HG03460 (cell line): Measurements from ENCODE around the gene KLC3.

Experiments
- ATAC-seq: cut with Tn5 transposase; IDR thresholded peaks from one replicate; pipeline ENCODE4 v1.9.1; 2021; ENCODE audit not compliant: unreplicated experiment

KLC3 gene

GRCh38 chr19:45347570-45348366 lies 7.2 kb downstream of the KLC3 start:
- ATAC-seq: no peak

DNA sequence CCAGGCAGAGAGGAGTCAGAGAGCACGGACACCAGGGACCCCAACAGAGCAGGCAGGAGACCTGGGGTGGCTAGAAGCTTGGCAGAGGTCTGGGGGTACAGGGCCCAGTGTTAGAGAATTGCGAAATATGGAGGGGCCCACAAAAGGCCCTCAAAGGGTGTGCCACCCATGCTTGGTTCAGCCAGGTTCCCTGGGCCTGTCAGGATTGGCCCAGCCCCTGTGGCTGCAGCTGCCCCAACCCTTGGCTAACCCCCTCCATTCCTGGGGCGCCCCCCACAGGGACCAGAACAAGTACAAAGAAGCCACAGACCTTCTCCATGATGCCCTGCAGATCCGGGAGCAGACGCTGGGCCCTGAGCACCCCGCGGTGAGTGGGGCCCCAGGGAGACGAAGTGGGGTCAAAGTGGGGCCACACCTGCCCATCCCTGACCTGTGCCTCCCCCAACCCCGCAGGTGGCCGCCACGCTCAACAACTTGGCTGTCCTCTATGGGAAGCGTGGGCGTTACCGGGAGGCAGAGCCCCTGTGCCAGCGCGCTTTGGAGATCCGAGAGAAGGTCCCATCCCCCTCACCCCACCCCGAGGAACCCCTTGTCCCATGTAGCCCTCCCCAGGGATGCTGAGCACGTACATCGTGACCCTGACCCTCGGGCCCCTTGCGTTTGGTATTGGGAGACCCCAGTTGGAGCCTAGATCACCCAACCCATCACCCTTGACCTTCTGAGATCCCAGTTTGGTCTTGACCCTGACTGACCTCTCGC lies 8.0 kb downstream of the KLC3 start:
- no peak for ATAC-seq

GRCh38 chr19:45349126-45349415 lies 8.5 kb downstream of the KLC3 start:
- no peak for ATAC-seq

- no peak for ATAC-seq
Observed at GRCh38 chr19:45349430-45349941, 8.9 kb downstream of the KLC3 start.

DNA sequence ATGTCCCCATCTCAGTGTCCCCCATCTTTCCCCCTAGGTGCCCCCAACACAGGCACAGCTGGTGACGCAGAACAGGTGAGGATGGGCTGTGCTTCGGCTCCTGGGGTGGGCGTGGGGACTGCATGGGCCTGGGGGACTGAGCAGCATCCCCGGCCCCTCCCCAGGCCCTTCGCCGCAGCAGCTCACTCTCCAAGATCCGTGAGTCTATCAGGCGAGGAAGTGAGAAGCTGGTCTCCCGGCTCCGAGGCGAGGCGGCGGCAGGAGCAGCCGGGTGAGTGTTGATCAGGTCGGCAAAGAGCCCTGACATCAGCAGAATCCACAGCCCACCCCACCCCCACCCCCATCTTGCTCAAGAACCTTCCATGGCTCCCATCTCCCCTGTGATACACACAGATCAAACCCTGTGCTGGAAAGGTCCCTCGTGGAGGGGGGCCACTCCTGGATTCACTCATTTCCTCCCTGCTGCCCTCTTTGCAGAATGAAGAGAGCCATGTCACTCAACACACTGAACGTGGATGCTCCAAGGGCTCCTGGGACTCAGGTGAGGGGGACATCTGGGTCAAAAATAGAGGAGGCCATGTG lies 10.0 kb downstream of the KLC3 start:
- no peak for ATAC-seq

GRCh38 chr19:45351401-45351952 lies 10.9 kb downstream of the KLC3 start:
- no peak for ATAC-seq

- ATAC-seq: no peak
Observed at GRCh38 chr19:45352062-45352461, 11.5 kb downstream of the KLC3 start.

DNA sequence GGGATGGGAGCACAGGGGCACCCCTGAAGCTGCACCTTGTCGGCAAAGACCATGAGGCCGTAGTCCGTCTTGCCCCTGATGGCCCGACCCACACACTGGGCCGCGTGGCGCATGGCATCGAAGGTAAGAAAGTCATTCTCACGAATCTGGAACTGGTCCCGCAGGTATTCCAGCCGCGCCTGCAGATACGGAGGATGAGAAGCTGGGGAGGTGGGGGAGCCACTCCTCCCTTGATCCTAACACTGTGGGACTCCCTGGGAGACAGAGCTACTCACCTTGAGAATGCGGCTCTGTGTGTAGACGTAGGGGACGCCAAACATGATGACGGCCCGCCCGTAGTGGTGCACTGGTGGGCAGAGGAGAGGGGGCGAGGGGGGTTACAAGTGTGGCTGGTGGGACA lies 11.9 kb downstream of the KLC3 start:
- ATAC-seq: no peak

DNA sequence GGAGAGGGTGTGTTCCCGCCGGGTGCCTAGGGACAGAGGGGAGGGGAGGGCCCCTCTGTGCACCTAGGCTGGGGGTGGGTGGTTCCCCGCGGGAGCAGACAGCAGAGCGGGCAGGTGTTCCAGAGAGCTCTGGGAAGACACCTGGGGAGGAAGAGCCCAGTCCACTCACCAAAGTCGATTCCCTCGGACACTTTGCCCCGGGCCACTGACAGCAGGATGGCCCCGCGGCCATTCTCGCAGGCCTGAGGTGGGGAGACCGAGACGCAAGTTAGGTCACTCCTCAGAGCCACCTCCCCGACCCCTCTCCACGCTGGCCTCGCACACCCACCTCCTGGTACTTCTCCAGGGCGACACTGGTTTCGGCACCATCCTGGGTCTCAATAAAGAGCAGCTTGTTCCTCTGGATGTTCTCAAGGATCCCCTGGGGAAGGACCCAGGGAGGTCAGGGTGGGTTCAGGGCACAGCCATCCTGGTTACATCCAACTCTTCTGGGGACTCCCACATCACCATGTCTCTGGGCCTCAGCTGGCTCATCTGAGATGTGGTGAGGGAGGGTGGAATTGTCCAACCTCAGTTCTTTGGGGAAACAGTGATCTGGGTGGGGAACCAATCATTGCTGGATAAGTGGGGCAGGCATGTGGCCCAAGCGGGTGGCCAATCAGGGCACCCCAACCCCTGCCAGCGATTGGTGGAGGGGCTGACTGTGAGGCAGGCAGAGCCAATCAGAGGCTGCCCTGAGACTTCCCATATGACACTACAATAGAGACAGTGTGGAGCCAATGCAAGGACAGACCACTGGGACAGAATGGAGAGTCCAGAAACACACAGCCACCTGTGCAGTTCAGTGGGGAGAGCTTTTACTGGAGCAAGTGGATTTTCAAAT lies 12.6 kb downstream of the KLC3 start:
- no peak for ATAC-seq

DNA sequence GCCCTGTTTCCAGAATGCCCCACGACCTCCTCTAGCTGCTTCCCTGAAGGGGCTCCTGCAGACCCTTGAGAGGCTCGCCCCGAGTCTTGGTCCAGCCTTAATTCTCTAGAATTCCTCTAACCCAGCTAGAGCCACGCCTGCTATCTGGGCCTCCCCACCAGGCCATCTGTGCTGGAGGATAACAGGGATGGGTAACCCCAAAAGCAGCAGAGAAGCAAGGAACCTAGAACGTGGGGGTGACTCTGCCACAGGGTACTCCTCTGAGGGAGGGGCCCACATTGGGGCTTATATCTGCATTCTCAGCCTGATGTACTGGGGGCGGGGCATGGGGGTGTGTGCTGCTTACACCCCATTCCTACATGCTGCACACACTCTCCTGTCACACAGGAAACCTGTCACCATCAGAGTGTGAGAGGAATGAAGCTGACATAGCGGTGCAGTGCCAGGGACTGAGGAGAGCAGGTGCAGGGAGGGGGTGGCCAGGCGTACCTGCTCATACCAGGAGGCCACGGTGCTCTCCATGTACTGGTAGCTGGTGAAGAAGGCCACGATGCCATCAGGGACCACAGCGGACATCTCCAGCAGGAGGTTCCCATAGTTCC lies 13.8 kb downstream of the KLC3 start:
- ATAC-seq: no peak

DNA sequence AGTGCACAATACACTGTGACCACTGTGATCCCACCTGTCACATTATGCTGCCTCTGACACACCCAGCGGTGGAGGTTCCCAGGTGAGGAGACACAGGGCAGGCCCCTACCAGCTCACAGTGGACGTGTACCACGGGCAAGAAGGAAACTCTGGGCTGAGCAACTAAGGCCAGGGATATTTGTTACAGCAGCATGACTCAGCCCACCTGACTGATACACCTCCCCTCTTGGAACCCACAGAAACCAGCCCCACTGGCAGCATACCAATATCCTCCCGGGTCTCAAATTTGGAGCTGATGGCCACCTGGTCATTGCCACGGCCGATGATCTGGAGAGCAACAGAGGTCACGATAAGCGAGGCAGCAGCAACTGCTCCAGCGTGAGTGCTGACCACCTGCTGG lies 14.9 kb downstream of the KLC3 start:
- no peak for ATAC-seq

DNA sequence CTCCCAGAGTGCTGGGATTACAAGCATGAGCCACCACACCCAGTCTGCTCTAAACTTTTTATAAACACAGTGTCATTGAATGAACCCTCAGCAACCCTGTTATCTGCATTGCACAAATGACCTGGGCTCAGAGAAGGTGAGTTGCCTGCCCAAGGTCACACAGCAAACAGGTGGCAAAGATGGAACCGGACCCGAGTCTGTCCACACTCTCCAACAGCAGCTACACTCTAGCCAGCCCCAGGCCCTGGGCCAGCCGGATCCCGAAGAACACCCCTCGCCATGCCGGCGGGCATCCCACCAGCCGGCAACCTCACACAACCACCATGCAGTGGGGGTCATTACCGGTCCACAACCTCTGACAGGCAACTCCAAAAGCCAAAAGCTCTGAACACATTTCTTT lies 15.4 kb downstream of the KLC3 start:
- ATAC-seq: no peak

GRCh38 chr19:45356760-45357444 lies 16.4 kb downstream of the KLC3 start:
- ATAC-seq: no peak

- ATAC-seq: no peak
Observed at GRCh38 chr19:45357445-45357783, 16.9 kb downstream of the KLC3 start.

DNA sequence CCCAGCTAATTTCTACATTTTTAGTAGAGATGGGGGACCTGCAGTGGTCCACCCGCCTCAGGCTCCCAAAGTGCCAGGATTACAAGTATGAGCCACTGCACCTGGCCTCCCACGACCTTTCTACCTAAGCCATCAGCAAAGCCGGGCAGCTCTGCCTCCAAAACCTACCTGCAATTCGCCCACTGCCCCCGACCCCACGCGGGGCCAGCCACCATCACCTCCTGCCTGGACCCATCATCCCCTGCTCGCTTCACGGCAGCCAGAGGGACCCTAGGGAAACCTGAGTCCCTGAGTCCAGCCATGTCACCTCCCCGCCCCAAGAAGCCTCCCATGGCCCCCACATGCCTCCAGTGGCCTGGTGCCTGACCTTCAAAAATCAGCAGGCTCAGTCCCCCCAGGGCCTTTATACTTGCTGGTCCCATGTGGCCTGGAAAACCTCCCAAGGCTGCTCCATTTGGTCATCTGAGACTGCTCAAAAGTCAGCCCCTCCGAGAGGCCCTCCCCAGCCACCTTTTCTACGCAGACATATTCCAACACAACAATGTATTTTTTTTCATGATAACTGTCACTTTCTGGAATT lies 17.8 kb downstream of the KLC3 start:
- ATAC-seq: no peak

- ATAC-seq: no peak
Observed at GRCh38 chr19:45361608-45362007, 21.1 kb downstream of the KLC3 start.

- no peak for ATAC-seq
Observed at GRCh38 chr19:45362291-45362690, 21.7 kb downstream of the KLC3 start.

DNA sequence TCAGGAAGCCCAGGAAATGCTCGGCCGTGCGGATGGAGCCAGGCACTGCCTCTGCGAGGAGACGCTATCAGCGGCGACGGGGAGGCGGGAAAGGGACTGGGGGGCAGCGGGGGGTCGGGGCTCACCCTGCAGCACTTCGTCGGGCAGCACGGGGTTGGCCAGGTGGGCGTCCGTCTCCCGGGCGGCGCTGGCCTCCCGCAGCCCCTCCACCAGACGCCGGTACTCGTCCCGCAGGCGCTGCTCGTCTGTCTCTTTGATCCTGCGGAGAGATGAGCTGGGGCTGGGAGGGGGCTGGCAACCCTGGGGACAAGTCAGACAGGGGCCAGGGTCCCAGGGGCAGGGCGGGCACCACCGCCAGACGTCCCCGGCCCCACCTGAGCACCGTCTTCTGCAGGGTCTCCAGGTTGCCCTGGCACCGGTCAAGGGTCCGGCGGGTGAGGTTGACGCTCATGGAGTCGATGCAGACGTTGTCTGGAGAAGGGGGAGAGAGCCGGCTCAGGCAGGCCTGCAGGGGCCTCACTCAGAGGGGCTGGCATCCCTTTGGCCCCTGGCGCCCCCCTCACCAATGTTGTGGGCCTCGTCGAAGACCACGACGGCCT lies 23.4 kb downstream of the KLC3 start:
- no peak for ATAC-seq

DNA sequence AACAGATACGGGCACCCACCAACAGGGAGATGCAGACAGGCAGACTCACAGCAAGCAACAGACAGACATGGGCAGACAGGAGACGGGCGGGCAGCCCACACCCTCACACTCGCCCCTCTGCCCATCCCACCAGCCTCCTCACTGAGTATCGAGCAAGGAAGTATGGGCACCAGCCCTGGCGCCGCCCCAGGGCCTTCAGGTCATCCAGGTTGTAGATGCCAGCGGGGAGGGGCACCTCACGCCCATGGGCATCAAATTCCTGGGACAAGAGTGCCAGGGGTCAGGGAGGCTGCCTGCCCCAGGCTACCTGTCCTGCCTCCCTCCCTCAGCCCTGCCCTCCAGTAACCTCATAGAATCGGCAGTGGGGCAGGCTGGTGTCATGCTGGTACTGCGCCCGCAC lies 24.1 kb downstream of the KLC3 start:
- ATAC-seq: no peak
